LHCN-M2 (cell line): ENCODE measurements around the gene RAB23. TPM values are rescaled to one million over a fixed set of nuclear protein-coding genes. Genes with fewer than 3 reads are reported as not detected.
"Not testable (repeated sequence)": the region's sequence is repeated elsewhere in the genome, so short reads cannot be mapped to it uniquely, and the experiment has no call there.

Source experiments
- DNase-seq: peaks from one replicate; pipeline ENCODE4 v3.0.0-alpha.2; 2012; ENCODE audit warnings: low read depth
- total RNA-seq: library from RNA; depleted of rRNA; stranded (reverse); fragments of >200 nt; gene quantifications from 2 replicates; pipeline ENCODE4 v1.2.3, GENCODE V29; 2014

The RAB23 gene
- total RNA-seq, 1 experiment from 2014 or later: 39.8 TPM

DNA sequence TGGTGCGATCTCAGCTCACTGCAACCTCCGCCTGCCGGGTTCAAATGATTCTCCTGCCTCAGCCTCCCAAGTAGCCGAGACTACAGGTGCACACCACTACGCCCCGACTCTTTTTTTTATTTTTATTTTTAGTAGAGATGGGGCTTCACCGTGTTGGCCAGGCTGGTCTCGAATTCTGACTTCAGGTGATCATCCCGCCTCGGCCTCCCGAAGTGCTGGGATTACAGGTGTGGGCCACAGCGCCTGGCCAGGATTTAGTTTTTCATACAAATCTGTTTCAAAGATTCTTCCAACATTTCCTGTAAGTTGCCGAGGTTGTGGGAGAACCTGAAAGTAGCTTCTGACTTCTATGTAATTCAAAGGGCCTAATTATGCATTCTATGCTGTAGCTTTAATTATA, 21.4 kb upstream of the RAB23 start:
- DNase-seq: not testable (repeated sequence)

DNA sequence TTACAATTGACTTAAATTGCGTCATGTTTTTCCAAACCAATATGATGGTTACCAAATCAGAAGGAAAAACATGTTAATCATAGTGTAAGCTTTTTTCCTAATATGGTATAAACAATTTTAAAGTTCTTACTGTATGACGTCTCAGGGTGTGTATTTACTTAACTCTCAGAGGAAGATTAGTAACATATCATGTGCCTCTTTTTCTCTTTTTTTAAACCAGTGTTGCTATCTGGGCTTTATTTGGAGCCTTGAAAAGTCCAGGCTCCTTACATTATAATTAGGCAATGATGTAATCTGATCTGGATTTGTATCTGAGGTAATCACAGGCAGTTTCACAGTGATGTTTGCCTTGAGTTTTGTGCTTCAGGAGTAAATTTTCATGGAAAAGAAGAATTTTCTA, 20.4 kb upstream of the RAB23 start:
- DNase-seq: peak; percentile 90

DNA sequence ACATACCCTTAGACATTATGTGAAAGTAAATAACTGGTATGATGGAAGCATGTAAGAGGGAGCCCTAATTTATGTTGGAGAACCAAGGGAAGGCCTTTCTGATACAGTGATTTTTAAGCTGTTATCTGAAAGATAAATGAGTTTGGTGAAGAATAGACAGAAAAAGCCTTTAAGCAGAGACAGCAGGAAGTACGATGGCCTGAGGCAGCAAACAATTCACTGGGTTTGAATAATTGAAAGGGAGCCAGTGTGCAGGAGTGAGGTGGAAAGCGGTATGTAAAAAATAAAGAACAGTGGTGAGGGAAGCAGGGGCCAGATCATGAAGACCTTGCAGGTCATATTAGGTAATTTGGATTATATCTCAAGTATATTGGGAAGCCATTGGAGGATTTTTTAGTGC, 4.1 kb upstream of the RAB23 start:
- no peak for DNase-seq

DNA sequence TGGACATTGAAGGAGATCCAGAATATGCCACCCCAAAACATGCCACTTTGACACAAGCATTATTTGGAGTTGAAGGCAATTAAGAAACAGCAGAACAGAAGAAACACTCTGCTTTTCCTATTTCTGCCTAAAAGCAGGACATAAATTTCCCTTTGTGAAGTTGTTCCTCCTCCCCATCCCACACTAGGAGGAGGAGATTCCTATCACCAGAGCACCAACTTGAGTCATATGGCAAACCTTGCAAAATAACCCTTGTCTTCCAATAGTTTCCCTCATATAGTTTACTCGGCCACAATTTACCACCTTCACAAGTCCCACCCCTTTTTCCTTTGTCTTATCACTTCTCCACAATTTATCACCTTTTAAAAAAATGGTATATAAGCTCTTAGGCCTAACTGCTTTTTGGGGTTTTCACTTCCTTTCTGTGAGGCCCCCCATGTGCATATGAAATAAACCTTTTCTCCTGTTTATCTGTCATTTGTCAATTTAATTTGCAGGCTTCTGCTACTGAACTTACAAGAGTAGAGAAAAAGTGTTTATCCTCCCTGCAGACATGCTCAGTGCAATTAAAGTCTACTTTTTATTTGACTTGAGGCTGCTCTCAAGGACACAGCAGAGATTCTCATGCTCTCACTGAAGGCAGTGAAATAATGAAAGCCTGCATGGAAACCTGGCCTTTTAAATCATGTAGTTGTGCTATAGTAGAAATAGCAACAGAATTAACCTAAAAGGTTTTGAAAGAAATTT, 2.8 kb upstream of the RAB23 start:
- DNase-seq: peak; percentile 56

DNA sequence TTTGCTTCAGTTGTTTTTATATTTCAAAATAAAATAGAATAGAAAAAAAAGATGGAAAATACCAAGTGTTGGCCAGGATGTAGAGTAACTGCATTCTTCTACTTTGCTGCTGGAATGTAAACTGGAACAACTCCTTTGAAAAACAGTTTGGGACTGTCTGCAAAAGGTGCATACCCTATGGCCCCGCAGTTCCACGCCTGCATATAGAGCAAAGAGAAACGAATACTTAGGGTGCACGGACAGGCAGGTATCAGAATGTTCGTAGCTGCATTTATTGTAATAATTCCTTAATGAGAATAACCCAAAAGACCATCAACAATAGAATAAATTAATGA, 603 bp upstream of the RAB23 start:
- DNase-seq: no peak

DNA sequence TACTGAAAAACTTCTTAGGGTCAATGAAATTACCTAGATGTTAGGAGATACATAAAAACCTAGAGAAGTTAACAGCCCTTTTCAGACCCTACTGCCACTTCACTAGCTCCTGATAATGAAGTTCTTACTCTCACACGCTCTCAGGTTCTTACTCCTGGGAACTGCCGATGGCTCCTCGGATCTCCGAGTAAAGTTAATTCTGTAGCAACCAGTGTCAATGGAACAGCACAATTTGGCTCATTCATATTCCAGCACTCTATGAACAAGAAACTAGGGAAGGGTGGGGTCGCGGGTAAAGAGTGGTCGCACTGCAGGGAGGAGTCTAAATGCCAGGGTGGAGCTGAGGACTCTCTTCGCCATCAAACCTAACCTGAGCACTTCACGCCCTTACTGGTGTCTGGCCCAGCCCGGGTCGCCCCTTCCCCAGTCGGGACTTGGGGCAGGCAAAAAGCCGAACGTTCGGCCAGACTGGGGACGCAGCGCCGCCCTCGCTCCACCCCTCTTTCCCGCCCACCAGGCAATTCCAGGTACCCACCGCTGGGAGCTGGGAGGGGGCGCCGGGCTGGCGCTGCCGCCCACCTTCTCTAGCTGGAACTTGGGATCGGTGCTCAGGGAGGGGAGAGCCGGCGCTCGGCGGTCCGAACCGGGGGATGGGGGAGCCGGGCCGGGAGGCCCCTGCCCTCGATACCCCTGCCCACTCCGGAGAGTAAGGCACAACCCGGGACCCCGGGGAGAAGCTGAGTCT, 744 bp downstream of the RAB23 start:
- DNase-seq: peak; percentile 53

DNA sequence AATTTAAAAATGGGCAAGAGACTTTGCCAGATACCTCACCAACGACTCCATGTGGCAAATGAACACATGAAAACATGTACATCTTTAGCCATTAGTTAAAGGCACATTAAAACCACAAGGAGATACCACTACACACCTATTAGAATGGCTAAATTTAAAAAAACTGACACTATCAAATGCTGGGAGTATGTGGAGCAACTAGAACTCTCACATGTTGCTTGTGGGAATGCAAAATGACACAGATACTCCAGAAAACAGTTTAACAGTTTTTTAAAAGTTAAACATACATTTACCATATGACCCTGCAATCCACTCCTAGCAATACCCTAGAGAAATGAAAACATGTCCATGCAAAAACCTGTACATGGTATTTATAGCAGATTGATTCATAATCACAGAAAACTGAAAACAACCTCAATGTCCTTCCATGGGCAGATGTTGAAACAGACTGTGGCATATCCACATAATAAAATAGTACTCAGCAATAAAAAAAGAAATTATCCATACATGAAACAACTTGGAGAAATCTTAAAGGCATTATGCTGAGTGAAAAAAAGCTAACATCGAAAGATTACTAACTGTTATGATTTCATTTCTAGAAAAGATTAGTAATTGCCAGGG, 1.9 kb downstream of the RAB23 start:
- no peak for DNase-seq

DNA sequence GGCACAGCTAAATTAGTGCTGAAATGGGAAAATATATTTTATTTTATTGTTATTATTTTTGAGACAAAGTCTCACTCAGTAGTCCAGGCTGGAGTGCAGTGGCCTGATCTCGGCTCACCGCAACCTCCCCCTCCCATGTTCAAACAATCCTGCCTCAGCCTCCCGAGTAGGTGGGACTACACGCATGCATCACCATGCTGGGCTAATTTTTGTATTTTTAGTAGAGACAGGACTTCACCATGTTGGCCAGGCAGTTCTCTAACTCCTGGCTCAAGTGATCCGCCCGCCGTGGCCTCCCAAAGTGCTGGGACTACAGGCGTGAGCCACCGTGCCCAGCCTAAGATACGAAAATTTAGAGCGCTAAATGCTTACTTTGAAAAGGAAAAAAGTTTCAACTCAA, 4.8 kb downstream of the RAB23 start:
- DNase-seq: no peak

DNA sequence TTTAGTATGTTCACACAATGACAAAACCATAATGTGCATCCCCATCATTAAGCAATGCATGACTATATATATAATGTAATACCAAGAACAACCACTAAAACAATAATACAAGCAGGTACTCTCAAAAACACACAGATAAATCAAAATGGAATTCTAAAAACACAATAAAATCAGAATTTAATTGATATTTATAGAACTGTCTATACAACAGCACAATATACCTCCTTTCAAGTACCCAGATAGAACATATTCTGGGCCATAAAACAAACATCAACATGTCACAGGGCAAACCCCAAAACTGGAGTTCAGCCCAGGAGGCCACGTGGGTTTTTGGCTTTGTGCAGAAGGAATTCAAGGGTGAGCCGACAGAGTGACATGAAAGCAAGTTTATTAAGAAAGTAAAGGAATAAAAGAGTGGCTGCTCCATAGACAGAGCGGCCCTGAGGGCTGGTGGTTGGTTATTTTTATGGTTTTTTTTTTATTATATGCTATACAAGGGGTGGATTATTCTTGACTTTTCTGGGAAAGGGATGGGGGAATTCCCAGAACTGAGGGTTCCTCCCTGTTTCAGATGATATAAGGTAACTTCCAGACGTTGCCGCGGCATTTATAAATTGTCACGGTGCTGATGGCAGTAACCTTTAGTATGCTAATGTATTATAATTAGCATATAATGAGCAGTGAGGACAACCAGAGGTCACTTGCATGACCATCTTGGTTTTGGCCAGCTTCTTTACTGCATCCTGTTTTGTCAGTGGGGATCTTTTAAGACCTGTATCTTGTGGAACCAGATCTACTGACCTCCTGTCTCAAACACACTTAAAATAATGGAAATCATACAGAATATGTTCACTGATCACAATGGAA, 5.6 kb downstream of the RAB23 start:
- peak; percentile 43 for DNase-seq

DNA sequence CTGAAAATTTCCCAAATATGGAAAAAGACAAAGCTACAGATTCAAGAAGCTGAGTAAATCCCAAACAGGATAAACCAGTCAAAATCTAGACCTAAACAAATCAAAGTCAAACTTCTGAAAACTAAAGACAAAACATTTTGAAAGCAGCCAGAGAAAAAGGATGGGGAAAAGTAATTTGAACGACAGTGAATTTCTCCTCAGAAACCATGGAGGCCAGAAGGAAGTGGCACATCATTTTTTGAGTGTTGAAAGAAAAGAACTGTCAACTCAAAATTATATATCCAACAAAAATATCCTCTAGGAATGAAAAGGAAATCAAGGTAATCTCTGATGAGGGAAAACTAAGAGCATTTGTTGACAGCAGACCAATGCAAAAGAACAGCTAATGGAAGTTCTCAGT, 6.8 kb downstream of the RAB23 start:
- no peak for DNase-seq

DNA sequence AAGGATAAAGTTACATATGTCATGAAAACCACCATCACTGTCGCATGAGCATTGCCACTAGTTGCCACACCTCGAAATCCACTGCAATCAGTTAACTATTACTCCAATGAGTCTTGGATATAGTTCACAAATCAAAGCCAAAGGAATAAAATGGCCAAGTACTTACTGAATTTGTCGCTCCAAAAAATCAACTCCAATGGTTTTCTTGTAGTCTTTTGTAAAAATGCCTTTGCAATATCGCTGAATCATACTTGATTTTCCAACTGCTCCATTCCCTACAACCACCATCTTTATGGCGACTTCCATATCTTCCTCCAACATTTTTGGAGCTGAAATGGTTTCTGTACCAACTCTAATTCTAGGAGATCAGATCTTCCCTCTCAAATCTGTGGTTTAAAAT, 12.0 kb downstream of the RAB23 start:
- no peak for DNase-seq

DNA sequence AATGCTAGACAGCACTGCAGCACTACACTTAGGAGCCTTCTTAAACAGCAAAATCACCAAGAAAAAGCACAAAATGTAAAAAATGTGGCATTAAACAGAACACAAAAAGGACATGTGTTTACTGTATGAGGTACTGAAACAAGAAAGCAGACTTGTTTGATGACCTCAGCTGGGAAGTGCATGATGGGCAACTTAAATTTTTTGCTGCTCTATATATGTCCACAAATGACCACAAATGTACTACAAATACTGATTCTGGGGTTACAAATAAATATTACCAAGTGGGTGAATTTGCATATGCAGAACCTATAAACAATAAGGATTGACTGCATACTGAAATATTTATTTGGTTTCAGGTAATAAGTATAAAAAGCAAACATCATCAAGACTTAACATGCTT, 13.1 kb downstream of the RAB23 start:
- DNase-seq: no peak

DNA sequence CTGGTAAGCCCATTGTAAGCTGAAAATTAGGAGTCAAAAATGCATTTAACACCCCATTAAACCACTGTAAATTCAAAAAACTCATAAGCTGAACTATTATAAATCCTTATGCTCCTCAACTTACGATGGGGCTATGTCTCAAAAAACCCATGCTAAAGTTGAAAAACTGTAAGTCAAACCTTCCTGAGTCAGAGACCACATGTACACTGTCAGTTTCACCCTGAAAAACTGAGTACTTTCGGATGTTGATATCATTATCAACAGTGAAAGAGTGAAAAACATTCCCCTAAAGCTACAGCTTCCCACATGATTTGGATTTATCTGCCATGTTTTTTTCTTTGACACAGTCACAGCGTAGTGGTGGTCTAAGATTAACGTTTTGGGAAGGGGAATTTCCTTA, 14.2 kb downstream of the RAB23 start:
- DNase-seq: peak; percentile 19

DNA sequence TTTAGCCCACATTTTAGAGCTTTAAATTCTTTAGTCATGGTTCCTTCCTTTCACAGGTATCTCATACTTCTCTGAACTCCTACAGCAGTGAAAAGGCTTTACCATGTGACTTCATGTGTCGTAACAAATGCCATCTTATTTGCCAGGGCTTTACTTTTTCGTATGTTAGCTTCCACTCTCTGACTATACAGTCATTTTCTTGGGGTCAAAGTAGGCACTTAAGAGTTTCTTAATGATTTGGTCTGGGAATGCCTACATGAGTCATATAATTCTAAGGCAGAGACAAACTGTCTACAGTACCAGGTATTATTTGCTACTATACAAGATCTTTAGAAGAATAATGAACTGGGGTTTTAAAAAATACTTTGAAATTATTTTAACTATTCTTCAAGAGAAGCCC, 15.0 kb downstream of the RAB23 start:
- DNase-seq: peak; percentile 60

DNA sequence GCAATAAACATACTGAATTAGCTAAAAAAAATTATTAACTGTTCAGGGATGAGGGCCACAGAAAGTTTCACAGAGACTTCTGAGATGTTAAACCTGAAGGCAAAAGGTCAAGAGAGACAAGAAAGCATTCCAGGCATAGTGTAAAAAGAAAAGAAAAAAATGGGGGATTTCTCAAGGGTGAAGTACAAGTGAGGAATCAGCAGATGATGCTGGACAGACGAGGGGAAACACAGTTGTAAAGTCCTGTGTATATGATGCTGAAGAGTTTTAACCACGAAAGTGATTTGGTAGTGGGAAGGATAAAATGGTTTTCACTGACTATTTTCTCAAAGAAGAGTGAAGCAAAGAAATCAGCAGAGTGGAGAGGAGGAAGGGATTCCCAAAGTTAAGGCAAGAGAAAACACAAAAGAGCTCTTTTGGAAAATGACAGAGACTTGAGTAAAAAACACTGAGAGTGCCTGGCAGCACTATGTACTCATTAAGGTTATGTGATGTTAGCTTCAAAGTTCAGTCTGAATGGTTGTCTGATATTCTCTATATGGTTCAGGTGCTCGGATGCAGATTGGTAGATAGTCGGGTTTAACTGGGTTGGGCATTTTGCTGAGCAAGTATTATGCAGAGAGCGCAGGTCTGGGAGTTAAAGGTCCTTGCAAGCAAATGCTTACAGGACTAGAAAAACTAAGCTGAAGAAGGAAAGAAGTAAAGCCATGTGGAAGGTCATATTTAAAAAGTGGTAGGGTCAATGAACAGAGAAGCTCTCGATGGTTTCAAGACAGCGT, 16.4 kb downstream of the RAB23 start:
- DNase-seq: no peak

DNA sequence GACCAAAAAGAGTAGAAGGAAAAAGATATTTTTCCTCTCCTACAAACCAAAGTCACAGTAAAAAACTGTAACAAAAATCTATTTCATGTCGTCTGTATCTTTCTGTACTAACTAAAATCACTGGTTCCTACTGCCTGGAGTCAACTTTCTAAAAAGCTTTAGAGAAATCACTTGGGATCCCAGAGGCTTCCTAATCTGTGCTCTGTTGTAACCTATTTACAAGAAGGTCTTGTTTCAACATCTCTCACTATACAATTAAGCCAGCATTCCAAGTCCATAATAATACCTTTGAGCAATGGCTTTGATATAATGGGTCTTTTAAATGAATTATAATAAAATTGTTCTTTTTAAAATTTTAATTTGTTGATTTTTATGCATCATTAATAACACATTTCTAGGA, 20.4 kb downstream of the RAB23 start:
- no peak for DNase-seq

DNA sequence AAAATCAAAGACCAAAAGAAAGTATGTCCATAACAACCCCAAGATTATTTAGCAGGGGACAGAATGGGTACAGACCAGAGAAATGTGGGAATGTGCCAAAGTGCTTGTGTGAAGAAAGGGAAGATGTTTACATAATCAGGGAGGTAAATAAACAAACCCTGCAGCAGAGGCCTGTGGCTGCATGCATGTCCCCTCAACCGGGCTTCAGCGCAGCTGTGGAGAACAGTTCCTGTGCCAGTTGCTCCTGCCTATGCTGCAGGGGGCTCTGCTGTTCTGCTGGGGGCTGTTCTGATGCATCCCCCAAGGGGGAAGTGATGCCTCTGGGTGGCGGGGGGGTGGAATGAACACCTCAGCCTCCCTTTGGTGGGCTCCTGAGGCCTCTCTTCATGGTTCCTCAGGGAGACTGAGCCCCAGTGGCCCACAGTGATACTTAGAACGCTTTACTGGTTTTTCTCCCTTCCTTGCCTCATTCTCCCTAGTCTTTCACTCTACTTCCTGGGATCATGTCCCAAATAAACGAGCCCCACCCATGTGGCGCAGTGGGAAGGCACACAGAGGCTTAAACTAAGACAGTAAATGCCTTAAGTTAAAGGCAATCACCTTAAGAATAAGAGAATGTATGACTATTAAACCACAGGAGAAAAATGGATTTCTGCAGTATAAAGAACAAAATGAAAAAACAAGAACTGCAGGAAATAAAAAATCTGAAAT, 23.0 kb downstream of the RAB23 start:
- no peak for DNase-seq

DNA sequence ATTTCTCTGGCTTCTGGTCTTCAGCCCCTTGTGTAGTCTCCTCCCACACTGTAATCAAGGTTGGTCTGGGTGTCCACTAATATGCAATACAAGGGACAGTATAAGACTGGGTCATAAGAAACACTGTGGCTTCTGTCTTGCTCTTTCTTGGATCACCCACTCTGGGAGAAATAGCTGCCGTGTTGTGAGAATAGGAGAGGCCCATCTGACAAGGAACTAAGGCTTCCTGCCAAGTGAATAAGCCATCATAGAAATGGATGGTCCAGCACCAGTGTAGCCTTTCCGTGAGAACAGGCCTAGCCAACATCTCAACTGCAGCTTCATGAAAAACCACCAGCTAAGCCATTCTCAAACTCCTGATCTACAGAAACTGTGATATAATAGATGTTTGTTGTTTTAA, 26.6 kb downstream of the RAB23 start:
- no peak for DNase-seq

DNA sequence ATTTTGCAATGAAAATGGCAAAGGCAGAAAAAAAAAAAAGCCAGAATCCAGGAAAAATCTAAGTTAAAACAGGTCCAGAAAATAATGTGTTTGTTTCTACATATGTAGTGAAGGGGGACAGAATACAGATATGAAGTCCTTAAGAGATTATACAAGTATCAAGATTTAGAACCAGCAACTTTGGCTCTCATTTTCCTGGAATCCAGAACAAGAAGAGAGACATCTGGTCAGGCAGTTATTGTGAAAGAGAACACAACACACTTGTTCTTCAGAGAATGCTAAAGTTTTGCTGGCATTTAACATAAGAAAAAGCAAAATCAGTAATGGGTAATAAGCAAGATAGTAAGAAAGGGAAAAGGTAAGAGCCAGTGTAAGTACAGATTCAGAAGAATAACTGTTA, 28.9 kb downstream of the RAB23 start:
- DNase-seq: no peak

DNA sequence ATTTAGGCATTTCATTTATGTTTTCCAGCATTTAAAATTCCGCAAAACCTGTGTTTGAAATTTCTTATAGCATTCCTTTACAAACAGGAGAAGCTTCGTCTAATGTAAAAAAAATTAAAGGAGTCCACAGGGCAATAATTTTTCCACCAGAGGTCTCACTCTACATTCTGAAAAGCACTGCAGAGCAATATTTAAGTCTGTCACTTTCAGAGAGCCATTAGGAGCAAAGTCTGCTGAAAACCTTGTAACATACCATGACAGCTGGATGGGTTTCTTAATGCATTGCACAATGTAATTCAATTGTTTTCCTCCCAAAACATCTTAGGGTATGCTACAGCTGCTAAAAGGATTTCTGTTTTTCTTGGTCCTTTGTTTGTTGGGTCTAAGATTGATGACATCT, 32.0 kb downstream of the RAB23 start:
- DNase-seq: peak; percentile 91

DNA sequence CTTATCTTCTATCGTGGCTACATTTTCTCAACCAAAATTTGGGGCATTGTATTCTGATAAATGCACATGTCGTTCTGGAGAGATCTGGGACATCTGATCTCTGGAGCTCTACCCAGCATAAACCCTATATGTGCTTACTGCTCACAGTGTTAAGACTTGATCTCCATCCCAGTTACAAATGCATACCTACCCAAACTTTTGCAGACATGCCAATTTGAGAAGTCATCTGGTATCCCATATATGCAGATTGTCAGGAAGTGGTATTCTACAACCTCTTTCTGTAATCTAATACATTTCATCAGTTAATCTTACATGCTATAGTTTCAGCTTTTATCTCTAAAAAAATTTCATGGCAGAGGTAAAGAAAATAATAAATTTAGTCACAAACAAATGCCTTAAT, 38.8 kb downstream of the RAB23 start:
- no peak for DNase-seq
